PFSK-1 (cell line): Measurements from ENCODE around the gene CNN3.

ENCODE experiments used
- POLR2AphosphoS5 ChIP-seq: IDR thresholded peaks from 2 replicates; pipeline ENCODE4 v1.6.1; 2012; ENCODE audit warnings: low read depth, mild to moderate bottlenecking, control low read depth, low read length, moderate library complexity
- REST ChIP-seq, 2 experiments: IDR thresholded peaks; 2 replicates each; pipeline versions ENCODE4 v1.6.1 to v1.8.0; 2011 to 2012; ENCODE audit warnings: low read depth in 2 of 2, low read length in 2 of 2, control low read depth in 1 of 2, inconsistent platforms in 1 of 2, mild to moderate bottlenecking in 1 of 2, moderate library complexity in 1 of 2; ENCODE audit not compliant: insufficient read depth in 1 of 2
- SIN3A ChIP-seq: IDR thresholded peaks from 2 replicates; pipeline ENCODE4 v1.6.1; 2012; ENCODE audit warnings: mild to moderate bottlenecking, low read length, moderate library complexity, borderline replicate concordance; ENCODE audit not compliant: insufficient read depth
- TAF1 ChIP-seq: IDR thresholded peaks from 2 replicates; pipeline ENCODE4 v1.6.1; 2012; ENCODE audit warnings: low read length, control low read depth, borderline replicate concordance; ENCODE audit not compliant: insufficient read depth

- no peak for TF ChIP-seq TAF1
- TF ChIP-seq POLR2AphosphoS5: no peak
- TF ChIP-seq SIN3A: no peak
- TF ChIP-seq REST (IDR thresholded peaks at IDR 0.05; ENCODE audit: insufficient read depth in 1 of 2, low read depth in 2 of 2, low read length in 2 of 2): no peak
These were observed 34.2 kb downstream of the CNN3 start for GRCh38 chr1:94892604-94893254.
